Naive B cell (primary cell): ENCODE results near the gene B3GALT5. TPM values are rescaled to one million over a fixed set of nuclear protein-coding genes. Genes with fewer than 3 reads are reported as not detected.

ENCODE experiments used
- ATAC-seq, 2 donors: fragments of 150-1000 bp; cut with Tn5 transposase; 2 replicates each; pipeline ENCODE4 v1.10.0; 2021; ENCODE audit warnings: low read depth in 2 of 2, mild to moderate bottlenecking in 2 of 2, moderate library complexity in 2 of 2
- DNase-seq: peaks from one replicate; pipeline ENCODE4 v3.0.0; 2022
- H3K27ac Mint-ChIP-seq, 6 donors: one replicate each; pipeline ENCODE4 v1.8.0; 2020 to 2022; ENCODE audit warnings: mild to moderate bottlenecking in 6 of 6, mixed read lengths in 6 of 6, moderate library complexity in 5 of 6, inconsistent platforms in 2 of 6
- H3K27me3 Mint-ChIP-seq, 3 donors: one replicate each; pipeline ENCODE4 v1.8.0; 2021 to 2022; ENCODE audit warnings: mixed read lengths in 3 of 3, mild to moderate bottlenecking in 1 of 3
- H3K36me3 Mint-ChIP-seq, 2 donors: one replicate each; pipeline ENCODE4 v1.8.0; 2020 to 2022; ENCODE audit warnings: mixed read lengths in 2 of 2, inconsistent platforms in 1 of 2, mild to moderate bottlenecking in 1 of 2
- H3K4me1 Mint-ChIP-seq, 3 donors: one replicate each; pipeline ENCODE4 v1.8.0; 2020 to 2022; ENCODE audit warnings: mixed read lengths in 3 of 3, inconsistent platforms in 1 of 3, mild to moderate bottlenecking in 1 of 3, moderate library complexity in 1 of 3
- H3K4me3 Mint-ChIP-seq, 8 donors: one replicate each; pipeline ENCODE4 v1.8.0; 2020 to 2022; ENCODE audit warnings: mild to moderate bottlenecking in 8 of 8, mixed read lengths in 8 of 8, moderate library complexity in 8 of 8, inconsistent platforms in 2 of 8
- H3K9me3 Mint-ChIP-seq, 7 donors: one replicate each; pipeline ENCODE4 v1.8.0; 2020 to 2022; ENCODE audit warnings: mixed read lengths in 7 of 7, mild to moderate bottlenecking in 5 of 7, inconsistent platforms in 2 of 7, moderate library complexity in 1 of 7
- polyA plus RNA-seq, 6 donors: library from polyadenylated mRNA; unstranded; fragments of 300-500 nt; fragmentation: Illumina TruSeq; gene quantifications; one replicate each; pipeline ENCODE4 v1.2.3, GENCODE V29; 2021; ENCODE audit warnings: low read depth in 6 of 6

Gene B3GALT5
- polyA plus RNA-seq, 6 donors from 2014 or later, result not detected

DNA sequence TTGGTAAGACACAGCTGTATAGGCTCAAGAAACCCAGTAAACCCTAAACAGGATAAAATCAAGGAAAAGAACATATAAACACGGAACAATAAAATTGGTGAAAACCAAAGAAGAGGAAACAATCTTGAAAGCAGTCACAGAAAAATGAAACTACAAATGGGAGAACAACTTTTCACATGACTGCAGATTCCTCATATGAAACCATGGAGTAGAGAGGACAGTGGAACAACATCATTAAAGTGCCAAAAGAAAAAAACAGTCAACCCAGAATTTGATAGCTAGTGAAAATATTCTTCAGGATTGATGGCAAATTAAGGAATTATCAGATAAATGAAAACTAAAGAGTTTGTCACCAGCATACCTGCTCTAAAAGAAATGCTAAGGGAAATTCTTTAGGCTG lies 23.9 kb upstream of the B3GALT5 start:
- Mint-ChIP-seq H3K4me3 (no peak overlapping the region), H3K27me3 (peaks cover 7 to 16% (median 7%) of the 10 kb centered on the region in 3 donors), H3K36me3 (peaks cover 0 to 10% of the 10 kb centered on the region in 2 donors), H3K4me1 (no peaks in the 10 kb centered on the region), H3K27ac (no peak overlapping the region), H3K9me3 (peaks cover 0 to 36% (median 17%) of the 10 kb centered on the region in 7 donors)
- DNase-seq (no peak), ATAC-seq (no peak)

DNA sequence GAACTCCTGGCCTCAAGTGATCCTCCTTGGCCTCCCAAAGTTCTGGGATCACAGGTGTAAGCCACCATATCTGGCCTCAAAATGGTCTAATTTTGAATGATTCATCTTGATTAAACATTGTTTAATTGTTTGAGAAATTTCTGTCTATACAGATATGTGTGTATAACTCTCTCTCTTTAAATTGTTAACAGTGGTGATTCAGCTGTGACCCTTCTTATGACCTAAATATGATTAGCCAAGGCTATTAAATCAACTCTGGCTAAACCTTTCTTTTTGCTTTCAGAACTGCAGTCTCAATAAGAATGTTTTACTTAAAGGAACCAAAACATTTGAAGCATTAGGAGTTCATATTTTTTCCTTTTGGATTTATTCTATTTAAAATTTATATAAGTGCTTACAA lies 19.2 kb upstream of the B3GALT5 start:
- Mint-ChIP-seq H3K27me3 (peaks cover 0 to 10% (median 4%) of the 10 kb centered on the region in 3 donors), H3K9me3 (peaks cover 0 to 24% (median 5%) of the 10 kb centered on the region in 7 donors), H3K27ac (no peak overlapping the region), H3K4me3 (no peak overlapping the region), H3K4me1 (no peaks in the 10 kb centered on the region), H3K36me3 (peaks cover 0 to 4% of the 10 kb centered on the region in 2 donors)
- ATAC-seq, result no peak
- DNase-seq, result no peak

DNA sequence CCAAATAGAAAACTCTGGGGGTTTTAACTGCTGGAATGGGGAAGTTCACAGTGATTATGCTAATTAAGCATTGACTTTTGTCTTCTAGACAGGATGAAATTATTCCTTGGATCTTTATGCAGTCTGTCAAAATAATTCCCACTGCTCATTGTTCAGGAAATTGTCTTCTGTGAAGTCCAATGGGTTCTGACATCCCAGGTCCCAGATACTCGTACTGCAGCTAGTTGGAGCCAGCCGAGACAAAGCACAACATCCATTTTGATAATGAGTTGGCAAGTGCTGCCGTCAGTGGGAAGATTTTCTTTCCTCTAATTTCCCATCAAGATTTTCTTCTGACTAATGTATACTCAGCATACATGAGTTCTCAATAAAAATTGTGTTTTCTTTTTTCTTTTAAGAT lies 17.3 kb upstream of the B3GALT5 start:
- Mint-ChIP-seq H3K4me3 (no peak overlapping the region), H3K27ac (peak overlapping the region in 1 of 6 donors; percentile 51), H3K9me3 (peaks cover 0 to 18% (median 0%) of the 10 kb centered on the region in 7 donors), H3K36me3 (no peaks in the 10 kb centered on the region), H3K4me1 (no peaks in the 10 kb centered on the region), H3K27me3 (peaks cover 0 to 5% (median 2%) of the 10 kb centered on the region in 3 donors)
- no peak for ATAC-seq
- DNase-seq, result no peak

DNA sequence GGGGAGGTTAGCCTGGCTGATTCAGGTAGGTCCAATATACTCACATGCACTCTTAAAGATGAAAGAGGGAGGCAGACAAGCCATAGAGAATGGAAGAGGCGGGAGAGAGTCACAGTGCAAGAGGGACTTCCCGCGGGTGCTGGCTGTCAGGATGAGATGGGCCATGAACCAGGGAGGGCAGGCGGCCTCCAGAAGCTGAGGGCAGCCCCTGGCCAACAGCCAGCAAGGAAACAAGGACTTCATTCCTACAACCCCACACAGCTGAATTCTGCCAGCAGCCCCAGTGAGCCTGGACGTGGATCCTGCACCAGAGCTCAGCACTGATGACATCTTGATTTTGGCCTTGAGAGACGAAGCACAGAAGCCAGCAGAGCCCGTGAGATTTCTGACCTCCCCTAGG lies 15.1 kb upstream of the B3GALT5 start:
- Mint-ChIP-seq H3K4me3 (no peak overlapping the region), H3K9me3 (peaks cover 0 to 18% (median 2%) of the 10 kb centered on the region in 7 donors), H3K27me3 (peaks cover 8 to 18% (median 8%) of the 10 kb centered on the region in 3 donors), H3K4me1 (no peaks in the 10 kb centered on the region), H3K27ac (peak overlapping the region in 1 of 6 donors; percentile 83), H3K36me3 (no peaks in the 10 kb centered on the region)
- DNase-seq (no peak), ATAC-seq (no peak)

DNA sequence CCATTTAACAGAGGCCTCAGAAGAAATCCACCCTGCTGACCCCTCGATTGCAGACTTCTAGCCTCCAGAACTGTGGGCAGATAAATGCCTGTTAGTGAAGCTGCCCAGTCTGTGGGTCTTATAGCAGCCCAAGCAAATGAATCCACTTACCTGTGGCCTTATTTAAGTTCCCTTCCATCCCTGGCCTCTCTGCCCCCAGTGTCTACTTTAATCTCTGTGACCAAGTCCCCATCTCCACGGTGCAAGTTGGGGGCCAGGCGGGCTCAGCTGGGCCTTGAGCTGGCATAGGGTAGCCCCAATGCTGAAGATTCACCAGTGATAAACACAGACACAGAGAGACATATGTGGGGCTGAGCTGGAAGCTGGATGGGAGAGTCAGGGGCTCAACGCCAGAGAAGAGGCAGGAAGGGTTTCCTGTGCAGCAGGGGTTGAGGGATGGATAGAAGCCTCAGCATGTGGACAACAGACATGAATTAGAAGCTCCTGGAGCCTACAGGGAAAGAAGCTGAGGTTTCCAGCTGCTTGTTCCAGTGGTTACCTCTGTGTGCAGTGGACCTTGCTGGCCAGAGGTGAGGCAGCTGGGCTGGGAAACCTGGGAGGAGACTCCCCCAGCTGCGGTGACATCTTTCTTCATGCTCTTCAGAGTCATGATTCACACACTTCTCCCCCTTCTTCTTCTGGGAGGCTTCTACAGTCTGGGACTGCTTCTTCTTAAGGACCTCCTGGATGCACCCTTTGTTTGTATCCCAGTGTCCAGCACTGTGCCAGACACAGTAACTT lies 13.4 kb upstream of the B3GALT5 start:
- Mint-ChIP-seq H3K36me3 (no peaks in the 10 kb centered on the region), H3K9me3 (peaks cover 0 to 18% (median 2%) of the 10 kb centered on the region in 7 donors), H3K27ac (no peak overlapping the region), H3K4me1 (no peaks in the 10 kb centered on the region), H3K4me3 (no peak overlapping the region), H3K27me3 (peaks cover 8 to 18% (median 9%) of the 10 kb centered on the region in 3 donors)
- ATAC-seq (no peak), DNase-seq (no peak)

DNA sequence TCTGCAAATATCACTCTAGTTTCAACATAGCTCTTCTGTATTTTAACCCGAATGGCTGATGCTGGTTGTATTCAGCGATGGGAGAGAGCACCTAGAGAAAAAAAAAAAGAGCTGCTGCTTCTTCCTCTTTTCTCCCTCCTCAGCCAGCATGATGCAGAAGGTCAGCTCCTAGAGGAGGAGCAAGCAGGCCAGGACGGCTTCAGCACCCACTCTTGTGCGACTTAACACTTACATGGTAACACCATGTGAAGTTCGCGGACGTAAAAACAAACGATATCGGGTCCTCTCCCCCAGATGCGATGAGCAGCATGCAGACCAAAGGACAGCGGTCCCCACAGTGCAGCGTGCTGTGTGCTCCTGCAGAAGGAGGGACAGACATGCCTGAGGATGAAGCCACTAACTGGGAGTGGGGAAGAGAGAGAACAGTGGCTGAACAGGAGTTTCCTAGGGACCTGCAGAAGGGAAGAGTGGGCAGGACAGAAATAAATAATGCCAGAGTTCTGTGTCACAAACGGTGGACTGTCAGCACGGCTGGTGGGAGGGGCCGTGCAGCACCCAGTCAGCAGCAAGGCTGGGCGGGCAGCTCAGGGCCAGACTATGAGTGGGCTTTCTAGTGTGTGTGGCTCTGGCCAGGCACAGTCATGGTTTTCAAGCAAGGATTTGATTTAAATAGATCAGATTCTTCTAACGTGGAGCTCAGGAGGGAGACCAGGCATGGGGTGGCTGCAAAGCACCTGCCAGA lies 11.4 kb upstream of the B3GALT5 start:
- peaks cover 0 to 2% (median 0%) of the 10 kb centered on the region in 7 donors for H3K9me3 Mint-ChIP-seq
- H3K27ac Mint-ChIP-seq, result peak overlapping the region in 1 of 6 donors; percentile 44
- DNase-seq (no peak), ATAC-seq (no peak)
- no peaks in the 10 kb centered on the region for H3K36me3 Mint-ChIP-seq
- peaks cover 8 to 18% (median 14%) of the 10 kb centered on the region in 3 donors for H3K27me3 Mint-ChIP-seq
- H3K4me3 Mint-ChIP-seq, result no peak overlapping the region
- H3K4me1 Mint-ChIP-seq, result no peaks in the 10 kb centered on the region

DNA sequence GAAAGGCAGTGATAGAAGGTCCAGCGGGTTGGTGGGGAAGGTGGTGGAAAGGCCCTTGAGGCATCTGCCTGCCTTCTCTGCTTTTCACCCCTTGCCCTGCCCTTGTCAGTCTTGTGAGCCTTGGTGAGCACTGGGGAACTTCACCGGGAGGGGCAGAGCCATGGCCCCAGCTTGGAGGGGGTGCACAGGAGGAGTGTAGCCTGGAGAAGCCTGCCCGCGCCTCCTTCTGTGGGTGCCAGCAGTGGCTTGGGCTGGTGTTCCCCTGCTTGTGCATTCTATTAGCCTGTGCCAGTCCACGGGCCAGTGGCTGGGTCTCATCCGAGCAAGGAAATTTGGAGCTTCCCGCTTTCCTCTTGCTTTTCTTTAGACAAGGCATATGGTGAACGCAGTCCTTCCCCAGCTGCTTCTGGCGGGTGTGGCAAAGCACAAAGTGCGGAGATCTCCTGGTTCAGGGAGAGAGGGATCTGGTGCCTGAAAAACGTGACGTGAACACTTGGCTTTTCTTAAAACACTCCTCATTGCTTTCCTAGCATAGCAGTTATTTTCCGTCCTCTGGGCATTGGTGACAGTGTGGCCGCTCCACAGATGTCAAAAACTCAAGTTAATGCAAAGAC lies 10.6 kb upstream of the B3GALT5 start:
- Mint-ChIP-seq H3K4me1 (no peaks in the 10 kb centered on the region), H3K4me3 (no peak overlapping the region), H3K9me3 (peaks cover 0 to 2% (median 0%) of the 10 kb centered on the region in 7 donors), H3K27ac (peak overlapping the region in 1 of 6 donors; percentile 15), H3K36me3 (no peaks in the 10 kb centered on the region), H3K27me3 (peaks cover 8 to 18% (median 14%) of the 10 kb centered on the region in 3 donors)
- no peak for ATAC-seq
- no peak for DNase-seq

DNA sequence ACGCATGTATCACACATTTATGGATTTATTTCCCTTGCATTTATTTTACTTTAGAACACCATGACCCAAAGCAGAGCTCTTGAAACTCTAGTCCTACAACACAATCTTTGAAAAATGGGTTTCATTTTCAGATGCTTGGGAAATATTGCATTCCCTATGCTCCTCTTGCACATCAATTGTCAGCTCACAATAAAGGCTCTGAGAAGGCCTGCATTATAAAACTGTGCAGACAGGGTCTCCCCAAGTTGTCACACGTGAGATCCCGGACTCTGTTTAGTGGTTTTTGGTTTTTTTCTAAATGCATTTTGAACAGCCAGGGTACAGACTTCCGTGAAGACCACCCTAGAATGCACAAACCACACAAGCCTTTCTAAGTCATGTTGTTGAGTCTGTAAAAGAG lies 9.9 kb upstream of the B3GALT5 start:
- Mint-ChIP-seq H3K4me1 (no peaks in the 10 kb centered on the region), H3K27me3 (peaks cover 8 to 18% (median 17%) of the 10 kb centered on the region in 3 donors), H3K36me3 (no peaks in the 10 kb centered on the region), H3K27ac (no peak overlapping the region), H3K4me3 (no peak overlapping the region), H3K9me3 (peaks cover 0 to 2% (median 0%) of the 10 kb centered on the region in 7 donors)
- DNase-seq, result no peak
- ATAC-seq, result no peak

DNA sequence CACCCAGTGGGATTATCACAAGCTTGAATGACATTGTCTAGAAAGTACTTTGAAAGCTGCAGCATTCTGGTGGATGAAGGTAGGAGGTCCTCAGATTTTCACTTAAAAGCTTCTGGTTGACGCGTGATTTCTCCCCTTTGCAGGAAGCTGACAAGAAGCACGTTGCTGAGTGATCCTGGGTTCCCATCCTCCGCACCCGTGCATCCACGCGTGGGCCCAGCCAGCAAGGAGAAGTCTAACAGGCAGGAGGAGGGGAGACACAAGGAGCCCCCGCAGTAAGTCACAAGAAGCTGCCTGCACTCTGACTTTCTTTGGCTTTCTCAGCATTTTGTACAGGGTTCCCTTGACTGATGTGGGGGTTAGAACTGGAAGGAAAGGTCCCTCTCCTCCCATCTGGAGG lies 7.8 kb upstream of the B3GALT5 start:
- ATAC-seq (no peak), DNase-seq (no peak)
- H3K27ac Mint-ChIP-seq, result no peak overlapping the region
- peaks cover 17 to 31% (median 19%) of the 10 kb centered on the region in 3 donors for H3K27me3 Mint-ChIP-seq
- H3K4me1 Mint-ChIP-seq, result no peaks in the 10 kb centered on the region
- H3K9me3 Mint-ChIP-seq, result peaks cover 0 to 2% (median 0%) of the 10 kb centered on the region in 7 donors
- H3K36me3 Mint-ChIP-seq, result no peaks in the 10 kb centered on the region
- no peak overlapping the region for H3K4me3 Mint-ChIP-seq

DNA sequence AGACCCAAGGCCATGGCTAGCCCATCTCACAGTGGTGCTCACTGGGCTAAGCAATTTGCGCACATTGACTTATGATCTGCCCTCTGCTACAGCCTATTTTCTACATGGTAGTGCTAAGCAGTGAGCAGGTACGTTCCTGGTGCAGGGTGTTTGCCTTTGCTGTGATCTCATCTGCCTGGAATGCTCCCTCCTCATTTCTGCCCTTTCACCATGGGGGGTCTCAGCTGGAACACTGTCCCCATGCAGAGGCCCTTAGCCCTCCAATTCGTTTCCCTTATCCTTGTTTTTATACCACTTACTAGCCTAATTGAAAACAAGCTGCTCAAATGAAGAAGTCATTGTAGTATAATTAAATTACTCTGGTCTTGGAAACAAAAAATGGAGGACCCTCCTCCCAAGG lies 2.0 kb upstream of the B3GALT5 start:
- DNase-seq, result no peak
- Mint-ChIP-seq H3K27ac (no peak overlapping the region), H3K9me3 (peaks cover 0 to 5% (median 0%) of the 10 kb centered on the region in 7 donors), H3K36me3 (no peaks in the 10 kb centered on the region), H3K27me3 (peaks cover 29 to 62% (median 53%) of the 10 kb centered on the region in 3 donors), H3K4me3 (no peak overlapping the region), H3K4me1 (peaks cover 0 to 10% (median 7%) of the 10 kb centered on the region in 3 donors)
- ATAC-seq, result no peak

DNA sequence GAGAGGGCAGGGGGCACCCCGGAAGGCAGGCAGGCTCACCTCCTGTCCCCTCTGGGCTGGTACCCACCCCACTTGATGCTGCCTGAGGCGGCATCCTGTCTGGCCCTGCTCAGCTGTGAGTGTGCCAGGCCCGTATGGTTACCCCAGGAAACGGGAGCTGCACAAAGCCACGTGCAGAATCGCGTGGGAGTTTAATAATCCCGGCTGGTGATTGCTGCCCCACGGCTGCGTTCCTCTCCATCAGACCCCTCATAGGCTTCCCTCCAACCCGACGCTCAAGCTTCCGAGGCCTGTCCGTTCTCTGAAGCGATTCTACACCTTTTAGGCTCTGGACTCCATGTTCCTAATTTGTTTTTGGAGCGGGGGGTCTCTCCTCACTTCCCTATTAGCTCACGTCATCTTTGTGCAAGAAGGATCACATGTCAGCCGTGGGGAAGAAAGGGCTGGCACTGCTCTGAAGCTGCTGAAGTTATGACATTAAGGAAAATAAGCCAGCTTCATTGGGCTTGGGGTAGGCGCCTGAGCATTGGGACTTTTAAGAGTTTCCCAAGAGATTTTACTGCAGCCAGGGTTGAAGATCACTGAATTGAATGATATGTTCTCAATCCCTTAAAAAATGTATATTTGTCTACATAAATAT lies 1.1 kb upstream of the B3GALT5 start:
- no peaks in the 10 kb centered on the region for H3K36me3 Mint-ChIP-seq
- H3K9me3 Mint-ChIP-seq, result peaks cover 0 to 5% (median 0%) of the 10 kb centered on the region in 7 donors
- no peak for ATAC-seq
- H3K27ac Mint-ChIP-seq, result no peak overlapping the region
- DNase-seq, result no peak
- H3K4me3 Mint-ChIP-seq, result no peak overlapping the region
- peaks cover 0 to 10% (median 7%) of the 10 kb centered on the region in 3 donors for H3K4me1 Mint-ChIP-seq
- peaks cover 30 to 67% (median 62%) of the 10 kb centered on the region in 3 donors for H3K27me3 Mint-ChIP-seq

DNA sequence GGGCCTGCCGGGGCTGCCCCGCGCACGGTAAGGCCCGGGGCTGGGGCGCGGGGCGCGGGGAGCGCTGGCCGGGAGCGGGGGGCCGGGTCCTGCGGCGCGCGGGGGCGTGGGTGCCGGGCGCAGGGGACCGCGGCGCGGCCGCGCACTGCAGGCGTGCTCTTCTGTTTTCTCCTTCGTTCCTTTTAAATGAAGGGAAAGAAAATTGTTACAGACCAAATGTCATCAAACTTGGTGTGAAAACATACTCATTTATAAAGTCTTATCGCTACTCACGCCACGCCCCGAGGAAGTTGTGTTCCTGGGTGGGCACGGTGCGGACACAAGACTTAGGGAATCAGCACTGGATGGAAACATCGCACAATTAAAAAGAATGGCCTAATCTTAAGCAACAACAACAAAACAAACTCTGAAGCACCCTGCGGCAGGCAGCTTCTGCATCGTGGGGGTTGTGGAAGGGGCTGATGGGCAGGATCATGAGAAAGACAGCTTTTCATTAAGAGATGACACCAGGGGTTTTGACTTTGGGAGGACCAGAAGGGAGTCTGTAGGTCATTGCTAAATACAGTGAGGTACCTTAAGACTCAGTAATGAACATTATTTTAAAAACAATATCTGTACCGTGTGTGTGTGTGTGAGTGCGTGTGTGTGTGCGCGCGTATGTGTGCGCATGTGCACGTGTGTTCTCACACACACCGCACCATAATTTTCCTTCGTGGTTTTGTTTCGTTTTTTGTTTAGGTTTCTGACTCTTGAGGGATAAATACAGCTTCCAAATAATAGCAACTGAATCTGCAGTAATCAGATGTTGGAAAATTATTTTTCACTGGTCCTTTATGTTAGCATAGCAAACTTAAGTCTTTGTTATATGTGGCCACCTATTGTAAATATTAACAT lies 548 bp downstream of the B3GALT5 start:
- DNase-seq, result no peak
- Mint-ChIP-seq H3K27me3 (peaks cover 27 to 73% (median 69%) of the 10 kb centered on the region in 3 donors), H3K36me3 (no peaks in the 10 kb centered on the region), H3K27ac (no peak overlapping the region), H3K4me3 (no peak overlapping the region), H3K4me1 (peaks cover 0 to 10% (median 7%) of the 10 kb centered on the region in 3 donors), H3K9me3 (peaks cover 0 to 14% (median 4%) of the 10 kb centered on the region in 7 donors)
- ATAC-seq, result no peak
